Melanocyte of skin (primary cell): ENCODE measurements around the gene TFF2. TPM values are rescaled to one million over a fixed set of nuclear protein-coding genes. Genes with fewer than 3 reads are reported as not detected.

Experiments used
- total RNA-seq, 2 donors: library from RNA; depleted of rRNA; stranded (reverse); fragments of >200 nt; gene quantifications; 2 replicates each; pipeline ENCODE4 v1.2.3, GENCODE V29; 2012

TFF2 gene
- not detected for total RNA-seq

GRCh38 chr21:42350927-42351426 lies at the start of gene TFF2:
Gene TFF2, minus strand, starts transcription at chr21:42350994. Its CDS starts 37 bp downstream, at chr21:42350957.

GRCh38 chr21:42395905-42396651 lies 45.3 kb upstream of the TFF2 start, which contains the start of gene TMPRSS3:
Gene TMPRSS3, minus strand, starts transcription at chr21:42396052. Its CDS starts 635 bp downstream, at chr21:42395417.

GRCh38 chr21:42366292-42367010 lies 15.7 kb upstream of the TFF2 start, which contains the start of gene TFF1:
Gene TFF1, minus strand, starts transcription at chr21:42366535. Its CDS starts 40 bp downstream, at chr21:42366495.

GRCh38 chr21:42315296-42315891 lies 35.4 kb downstream of the TFF2 start, which contains the start of gene TFF3:
Gene TFF3, minus strand, starts transcription at chr21:42315409. Its CDS starts 35 bp downstream, at chr21:42315374.

Other genes starting within 250 kb of the TFF2 start
- under 1 TPM in 1 of 2 donors, not detected in 1; under 0.01 TPM for gene ABCG1, start 131.9 kb downstream of the TFF2 start, total RNA-seq
- 1 to 10 TPM; 2.4 to 6.7 TPM for gene TFF3, start 35.6 kb downstream of the TFF2 start, total RNA-seq
- not detected for gene TFF1, start 15.5 kb upstream of the TFF2 start, total RNA-seq
- not detected for gene TMPRSS3, start 45.1 kb upstream of the TFF2 start, total RNA-seq
- not detected for gene UBASH3A, start 52.9 kb upstream of the TFF2 start, total RNA-seq
- not detected for gene RSPH1, start 145.2 kb upstream of the TFF2 start, total RNA-seq
- 10 to 100 TPM in 1 of 2 donors, 1 to 10 TPM in 1; 9.3 to 10.7 TPM for gene SLC37A1, start 162.9 kb upstream of the TFF2 start, total RNA-seq